GM21528 (cell line): ENCODE results near the gene FAM81B.
"Not testable (repeated sequence)": the region's sequence is repeated elsewhere in the genome, so short reads cannot be mapped to it uniquely, and the experiment has no call there.

Experiments
- ATAC-seq: cut with Tn5 transposase; IDR thresholded peaks from one replicate; pipeline ENCODE4 v1.9.1; 2021; ENCODE audit warnings: mild to moderate bottlenecking, moderate library complexity; ENCODE audit not compliant: unreplicated experiment, low FRiP score

FAM81B gene

GRCh38 chr5:95390812-95391492 lies at the start of gene FAM81B:
Gene FAM81B, plus strand, starts transcription at chr5:95391366. Its CDS starts 24 bp downstream, at chr5:95391390.
- no peak for ATAC-seq

DNA sequence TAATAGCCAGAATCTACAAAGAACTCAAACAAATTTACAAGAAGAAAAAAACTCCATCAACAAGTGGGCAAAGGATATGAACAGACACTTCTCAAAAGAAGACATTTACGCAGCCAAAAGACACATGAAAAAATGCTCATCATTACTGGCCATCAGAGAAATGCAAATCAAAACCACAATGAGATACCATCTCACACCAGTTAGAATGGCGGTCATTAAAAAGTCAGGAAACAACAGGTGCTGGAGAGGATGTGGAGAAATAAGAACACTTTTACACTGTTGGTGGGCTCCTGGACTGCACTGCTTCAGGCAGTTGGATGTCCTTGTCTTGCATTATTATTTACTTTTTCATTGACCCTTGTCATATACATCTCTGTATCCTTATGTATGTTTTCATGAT lies 49.7 kb upstream of the FAM81B start:
- not testable (repeated sequence) for ATAC-seq

DNA sequence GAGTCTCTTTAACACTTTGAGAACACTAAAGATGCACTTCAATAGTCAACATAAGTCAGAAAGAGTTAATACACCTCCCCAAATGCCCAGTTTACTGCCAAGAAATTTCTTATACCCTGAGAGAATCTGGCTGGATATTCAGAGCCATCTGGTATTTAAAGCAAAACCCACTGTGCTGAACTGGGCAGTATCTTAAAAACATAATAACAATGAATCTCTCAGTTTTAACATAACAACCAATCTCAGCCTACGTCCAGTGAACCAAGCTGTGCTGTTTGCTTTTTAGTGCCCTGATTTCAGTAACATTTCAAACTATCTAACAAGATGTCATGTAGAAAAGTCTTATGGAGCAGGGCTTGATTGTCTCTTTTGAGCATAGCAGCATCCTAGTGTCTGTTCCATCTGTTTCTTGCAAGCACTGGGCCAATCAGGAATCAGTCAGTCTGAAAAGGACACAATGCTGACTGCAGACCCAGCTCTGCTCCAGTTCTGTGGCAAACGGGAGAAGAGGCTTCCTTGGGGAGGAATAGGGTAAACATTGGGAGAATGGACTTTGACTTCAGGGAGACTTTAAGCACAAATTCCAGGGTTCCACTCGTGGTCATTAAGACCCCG lies 43.6 kb upstream of the FAM81B start:
- ATAC-seq = no peak

GRCh38 chr5:95350631-95351030 lies 40.5 kb upstream of the FAM81B start:
- no peak for ATAC-seq

- no peak for ATAC-seq
Observed at GRCh38 chr5:95352691-95353090, 38.5 kb upstream of the FAM81B start.

DNA sequence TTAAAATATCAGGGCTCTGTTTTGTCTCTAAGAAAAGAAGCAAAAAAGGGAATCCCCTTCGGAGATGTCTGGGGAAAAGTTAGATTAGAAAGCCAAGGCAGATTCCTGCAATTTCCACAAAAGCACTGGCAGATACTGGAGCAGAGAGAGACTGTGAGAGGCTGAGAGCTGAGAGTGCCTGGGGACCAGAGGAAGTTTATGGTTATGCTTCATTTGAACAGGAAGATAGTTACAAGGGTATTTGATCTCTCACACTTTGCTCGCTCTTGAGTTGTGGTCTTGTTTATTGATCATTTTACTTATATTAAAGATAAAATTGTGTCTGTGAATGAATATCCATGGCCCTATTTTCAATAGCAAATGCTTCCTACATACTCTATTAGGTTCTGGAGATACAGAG lies 32.8 kb upstream of the FAM81B start:
- no peak for ATAC-seq

DNA sequence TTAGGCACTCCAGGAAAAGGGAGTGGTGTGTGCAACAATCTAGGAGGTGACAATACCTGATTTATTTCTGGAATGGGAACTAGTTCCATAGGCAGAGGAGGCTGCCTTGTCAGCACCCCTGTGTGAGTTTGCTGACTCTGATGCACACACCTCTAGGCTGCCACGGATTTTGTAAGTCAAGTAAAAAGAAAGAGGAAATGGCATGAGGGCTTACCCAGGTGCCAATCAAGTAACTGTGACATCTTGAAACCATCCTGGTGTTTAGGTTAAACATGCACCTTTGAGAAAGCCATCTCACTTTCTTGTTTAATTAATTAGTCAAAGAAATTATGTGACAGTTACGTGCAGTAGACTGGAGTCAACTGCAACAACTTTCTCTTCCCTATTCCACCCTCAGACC lies 32.3 kb upstream of the FAM81B start:
- no peak for ATAC-seq

GRCh38 chr5:95360667-95361066 lies 30.5 kb upstream of the FAM81B start:
- not testable (repeated sequence) for ATAC-seq

DNA sequence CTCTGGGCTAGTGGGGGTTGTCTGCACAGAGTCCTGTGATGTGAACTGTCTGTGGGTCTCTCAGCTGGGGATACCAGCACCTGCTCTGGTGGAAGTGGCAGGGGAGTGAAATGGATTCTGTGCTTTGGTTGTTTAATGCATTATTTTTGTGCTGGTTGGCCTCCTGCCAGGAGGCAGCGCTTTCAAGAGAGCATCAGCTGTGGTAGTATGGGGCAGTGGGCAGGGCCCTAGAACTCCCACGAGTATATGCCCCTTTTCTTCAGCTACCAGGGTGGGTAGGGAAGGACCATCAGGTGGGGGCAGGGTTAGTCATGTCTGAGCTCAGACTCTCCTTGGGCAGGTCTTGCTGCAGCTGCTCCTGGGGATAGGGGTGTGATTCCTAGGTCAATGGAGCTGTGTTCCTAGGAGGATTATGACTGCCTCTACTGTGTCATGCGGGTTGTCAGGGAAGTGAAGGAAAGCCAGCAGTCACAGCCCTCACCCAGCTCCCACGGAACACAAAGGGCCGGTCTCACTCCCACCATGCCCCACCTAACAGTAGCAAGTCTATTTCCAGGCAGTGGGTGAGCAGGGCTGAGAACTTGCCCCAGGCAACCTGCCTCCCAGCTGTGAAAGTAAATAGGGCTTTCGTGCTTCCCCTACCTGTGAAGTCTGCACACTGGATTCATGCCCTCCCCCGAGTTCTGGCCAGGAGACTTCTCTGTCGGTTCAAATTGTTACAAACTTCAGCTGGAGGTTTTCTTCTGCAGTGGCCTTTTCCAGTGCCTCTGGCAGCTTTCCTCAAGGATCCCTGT lies 25.7 kb upstream of the FAM81B start:
- ATAC-seq = no peak

GRCh38 chr5:95369782-95370181 lies 21.4 kb upstream of the FAM81B start:
- no peak for ATAC-seq

- ATAC-seq = no peak
Observed at GRCh38 chr5:95374061-95374460, 17.1 kb upstream of the FAM81B start.

DNA sequence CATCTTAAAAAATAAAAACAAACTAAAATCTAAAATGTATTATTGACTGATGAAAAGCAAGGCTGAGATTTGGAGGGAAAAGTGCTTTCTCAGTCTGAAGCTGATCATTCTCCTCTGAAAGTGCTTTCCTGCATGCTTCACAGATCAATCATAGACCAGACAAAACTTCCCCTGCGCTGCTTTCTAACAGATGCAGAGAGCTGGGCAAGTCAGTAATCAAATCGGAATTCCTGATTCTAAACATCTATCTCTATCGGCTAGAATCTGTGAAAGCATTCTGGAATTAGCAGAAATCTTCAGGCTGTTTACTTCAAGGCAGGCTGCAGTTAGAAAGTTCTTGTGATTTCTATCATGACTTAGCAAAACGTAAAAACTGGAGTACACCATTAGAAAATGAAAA lies 15.6 kb upstream of the FAM81B start:
- ATAC-seq = no peak

DNA sequence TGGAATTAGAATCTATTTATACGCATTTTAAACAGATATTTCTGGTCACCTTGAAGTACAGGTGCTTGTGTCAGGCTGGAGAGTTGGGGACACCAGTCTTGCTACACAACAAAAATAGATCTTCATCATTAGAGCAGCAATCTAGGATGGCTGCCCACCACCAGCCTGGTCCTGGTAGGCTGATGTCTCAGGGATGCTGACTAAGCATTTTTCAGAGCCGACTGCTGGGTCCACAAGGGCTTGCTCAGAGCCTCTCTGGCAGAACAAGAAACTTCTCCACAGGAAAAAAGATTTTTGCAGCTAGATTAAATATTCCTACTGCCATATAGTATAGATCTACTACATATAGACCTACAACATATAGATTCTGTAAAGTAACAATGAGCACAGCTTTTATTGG lies 12.0 kb upstream of the FAM81B start:
- no peak for ATAC-seq

GRCh38 chr5:95380103-95380628 lies 11.0 kb upstream of the FAM81B start:
- no peak for ATAC-seq

DNA sequence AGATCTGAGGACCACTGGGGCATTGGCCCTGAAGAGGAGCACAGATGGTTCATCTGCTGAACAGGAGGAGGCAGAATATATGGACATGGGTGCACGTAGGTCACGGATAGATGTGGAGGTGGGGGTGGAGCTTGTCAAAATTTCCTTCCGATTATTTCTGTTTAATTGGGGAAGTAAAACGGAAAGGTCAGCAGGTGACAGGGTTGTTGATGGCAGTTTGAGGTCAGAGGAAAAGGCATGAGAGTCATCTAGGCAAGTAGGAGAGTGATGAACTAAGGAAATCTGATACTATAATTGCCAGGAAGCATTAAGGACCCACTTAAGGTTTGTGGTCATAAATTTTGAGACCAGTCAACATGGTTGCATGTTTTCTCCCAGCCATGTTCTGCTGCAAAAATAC lies 8.4 kb upstream of the FAM81B start:
- no peak for ATAC-seq

- no peak for ATAC-seq
Observed at GRCh38 chr5:95384485-95385213, 6.5 kb upstream of the FAM81B start.

DNA sequence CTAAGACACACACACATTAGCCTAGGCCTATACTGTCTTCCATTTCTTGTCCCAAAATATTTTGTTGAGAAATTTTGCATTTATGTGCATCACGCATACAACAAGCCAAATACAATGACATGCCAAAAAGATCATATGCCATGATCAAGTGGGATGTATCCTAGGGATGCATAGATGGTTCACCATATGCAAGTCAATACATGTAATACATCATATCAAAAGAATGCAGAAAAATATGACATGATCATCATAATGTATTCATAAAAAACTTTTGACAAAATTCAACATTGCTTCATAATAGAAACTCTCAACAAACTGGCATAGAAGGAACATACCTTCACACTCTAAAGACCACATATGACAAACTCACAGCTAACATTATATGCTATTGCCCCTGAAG lies 5.8 kb upstream of the FAM81B start:
- ATAC-seq = no peak

- ATAC-seq = not testable (repeated sequence)
Observed at GRCh38 chr5:95391965-95392364, 799 bp downstream of the FAM81B start.

DNA sequence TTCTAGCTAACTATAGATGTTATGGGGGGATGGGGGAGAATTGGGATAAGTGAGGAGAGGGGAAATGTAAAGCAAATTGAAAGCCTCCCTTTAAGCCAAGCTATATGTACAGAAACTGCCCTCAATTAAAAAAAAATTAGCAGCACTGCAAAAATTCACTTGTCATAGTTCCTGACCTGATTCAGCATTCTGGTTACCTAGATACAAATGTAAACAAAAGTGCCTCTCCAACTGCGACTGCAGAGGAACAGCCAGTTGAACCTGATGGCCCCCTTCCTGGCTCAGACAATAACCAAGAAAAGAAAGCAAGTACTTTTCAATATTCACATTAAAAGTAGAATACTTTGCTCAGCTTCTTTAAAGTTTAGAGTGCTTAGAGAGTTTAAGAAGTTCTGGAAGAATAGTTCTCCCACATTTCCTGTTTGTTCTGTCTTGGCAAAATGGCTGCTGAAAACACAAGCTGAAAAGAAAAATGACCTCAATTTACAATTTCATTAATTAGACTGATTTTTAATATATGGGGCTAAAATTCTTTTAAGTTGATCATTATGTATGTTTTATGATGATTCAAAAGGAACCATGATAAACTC lies 1.5 kb downstream of the FAM81B start:
- no peak for ATAC-seq

- ATAC-seq = no peak
Observed at GRCh38 chr5:95393279-95393678, 2.1 kb downstream of the FAM81B start.
